Mesothelial cell of epicardium (in vitro differentiated cells): ENCODE results near the gene TNIP1. TPM values are rescaled to one million over a fixed set of nuclear protein-coding genes. Genes with fewer than 3 reads are reported as not detected.

Source experiments
- DNase-seq, 2 experiments: peaks; one replicate each; pipeline ENCODE4 v3.0.0; 2021; ENCODE audit warnings: low spot score in 2 of 2; ENCODE audit not compliant: unreplicated experiment in 2 of 2
- H3K27ac Mint-ChIP-seq: 2 replicates; pipeline ENCODE4 v1.8.0; 2021; ENCODE audit warnings: mixed read lengths
- H3K27me3 Mint-ChIP-seq: 2 replicates; pipeline ENCODE4 v1.8.0; 2021; ENCODE audit warnings: low read depth, mixed read lengths
- H3K36me3 Mint-ChIP-seq: 2 replicates; pipeline ENCODE4 v1.8.0; 2021; ENCODE audit warnings: mixed read lengths
- H3K4me1 Mint-ChIP-seq: 2 replicates; pipeline ENCODE4 v1.8.0; 2021; ENCODE audit warnings: mixed read lengths
- H3K4me3 Mint-ChIP-seq: 2 replicates; pipeline ENCODE4 v1.8.0; 2021; ENCODE audit warnings: mild to moderate bottlenecking, moderate library complexity, mixed read lengths
- H3K9me3 Mint-ChIP-seq: 2 replicates; pipeline ENCODE4 v1.8.0; 2021; ENCODE audit warnings: mixed read lengths
- total RNA-seq: library from RNA; stranded (reverse); gene quantifications from 3 replicates; pipeline ENCODE4 v1.2.1, GENCODE V29; 2021
- TF ChIP-seq, protein P1 (sequence below): fragments of 200-600 bp; sonication (generic); IDR thresholded peaks from one replicate; pipeline ENCODE4 v1.5.0; 2021; ENCODE audit warnings: antibody characterized with exemption; ENCODE audit not compliant: unreplicated experiment

Gene TNIP1
- total RNA-seq, 1 donor from 2014 or later, result 81.8 TPM

DNA sequence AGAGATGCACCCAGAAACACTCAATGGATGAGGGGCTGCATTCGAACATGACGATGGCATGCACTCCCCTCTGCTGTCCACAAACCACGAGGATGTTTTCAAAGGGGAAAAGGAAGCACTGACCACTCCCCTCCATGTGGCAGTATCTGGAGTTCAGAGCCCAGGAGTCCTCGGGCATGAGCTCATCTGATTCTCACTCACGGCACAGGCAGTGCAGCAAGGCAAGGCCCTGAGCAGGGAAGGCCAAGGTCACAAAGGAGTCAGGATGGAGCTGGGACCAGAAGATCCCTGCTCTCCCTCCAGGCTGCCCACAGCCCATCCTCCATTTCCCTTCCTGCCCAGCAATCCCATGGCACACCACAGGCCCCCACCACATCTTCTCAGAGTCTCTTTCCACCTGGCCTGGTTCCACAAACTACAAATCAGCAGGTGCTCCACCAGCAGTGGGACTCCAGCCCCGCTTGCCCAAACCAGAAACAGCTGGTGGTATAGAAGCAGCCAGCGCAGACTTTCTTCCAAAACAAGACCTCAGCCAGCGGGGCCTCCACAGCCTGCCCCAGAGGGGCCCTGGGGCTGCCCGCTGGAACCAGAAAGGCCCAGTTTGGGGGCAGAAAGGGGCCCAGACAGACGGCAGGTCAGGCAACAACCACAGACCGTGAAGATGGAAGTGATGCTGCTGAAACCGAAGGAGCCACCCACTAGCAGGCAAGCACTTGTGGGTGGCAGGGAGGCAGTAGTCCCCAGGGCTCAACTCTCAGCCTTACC is 12.2 kb downstream of the TNIP1 start:
- TF ChIP-seq, protein P1, sequence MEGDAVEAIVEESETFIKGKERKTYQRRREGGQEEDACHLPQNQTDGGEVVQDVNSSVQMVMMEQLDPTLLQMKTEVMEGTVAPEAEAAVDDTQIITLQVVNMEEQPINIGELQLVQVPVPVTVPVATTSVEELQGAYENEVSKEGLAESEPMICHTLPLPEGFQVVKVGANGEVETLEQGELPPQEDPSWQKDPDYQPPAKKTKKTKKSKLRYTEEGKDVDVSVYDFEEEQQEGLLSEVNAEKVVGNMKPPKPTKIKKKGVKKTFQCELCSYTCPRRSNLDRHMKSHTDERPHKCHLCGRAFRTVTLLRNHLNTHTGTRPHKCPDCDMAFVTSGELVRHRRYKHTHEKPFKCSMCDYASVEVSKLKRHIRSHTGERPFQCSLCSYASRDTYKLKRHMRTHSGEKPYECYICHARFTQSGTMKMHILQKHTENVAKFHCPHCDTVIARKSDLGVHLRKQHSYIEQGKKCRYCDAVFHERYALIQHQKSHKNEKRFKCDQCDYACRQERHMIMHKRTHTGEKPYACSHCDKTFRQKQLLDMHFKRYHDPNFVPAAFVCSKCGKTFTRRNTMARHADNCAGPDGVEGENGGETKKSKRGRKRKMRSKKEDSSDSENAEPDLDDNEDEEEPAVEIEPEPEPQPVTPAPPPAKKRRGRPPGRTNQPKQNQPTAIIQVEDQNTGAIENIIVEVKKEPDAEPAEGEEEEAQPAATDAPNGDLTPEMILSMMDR, result no peak
- Mint-ChIP-seq H3K27me3 (no peaks in the 10 kb centered on the region), H3K4me1 (no peaks in the 10 kb centered on the region), H3K9me3 (no peaks in the 10 kb centered on the region), H3K36me3 (no peaks in the 10 kb centered on the region), H3K4me3 (no peak overlapping the region), H3K27ac (no peak overlapping the region)
- DNase-seq, result no peak

DNA sequence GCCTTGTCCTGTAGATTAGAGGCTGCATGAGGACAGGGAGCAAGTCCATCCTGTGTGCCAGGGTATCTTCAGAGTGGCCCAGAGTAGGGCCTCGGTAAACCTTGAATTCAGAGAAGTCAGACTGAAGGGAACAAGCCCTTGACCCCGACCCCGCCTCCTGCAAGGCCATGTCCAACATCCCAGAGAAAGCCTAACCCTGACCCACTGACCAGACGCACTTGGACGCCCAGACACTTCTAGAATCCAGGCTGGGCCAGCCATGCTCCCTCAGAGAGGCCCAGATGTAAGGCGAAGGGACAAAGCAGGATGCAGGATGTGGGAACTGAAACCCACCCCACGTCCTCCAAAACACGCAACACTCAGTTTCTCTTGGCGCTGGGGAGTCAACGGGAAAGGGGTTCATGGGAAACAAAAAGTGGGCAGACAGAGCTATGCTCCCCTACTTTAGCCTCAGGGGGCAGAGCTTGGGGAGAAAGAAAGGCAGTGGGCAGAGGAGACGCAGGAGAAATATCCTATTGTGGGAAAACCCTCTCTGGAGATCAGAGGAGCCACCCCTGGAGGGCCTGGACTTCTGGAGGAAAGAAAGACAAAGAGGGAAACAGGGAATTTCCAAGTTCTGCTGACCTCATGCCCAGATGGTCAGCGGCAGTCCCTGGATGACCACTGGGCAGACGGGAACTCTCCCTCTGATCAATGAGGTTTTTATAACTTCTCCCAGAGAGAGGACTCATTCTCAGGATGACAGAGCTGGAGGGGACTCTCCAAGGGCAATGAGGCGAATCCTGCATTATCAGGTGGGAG is 13.0 kb downstream of the TNIP1 start:
- TF ChIP-seq, protein P1, result no peak
- Mint-ChIP-seq H3K27ac (no peak overlapping the region), H3K9me3 (no peaks in the 10 kb centered on the region), H3K27me3 (no peaks in the 10 kb centered on the region), H3K4me1 (no peaks in the 10 kb centered on the region), H3K4me3 (no peak overlapping the region), H3K36me3 (peaks cover 2% of the 10 kb centered on the region)
- DNase-seq, result no peak

GRCh38 chr5:151066920-151067319 is 13.9 kb downstream of the TNIP1 start:
- Mint-ChIP-seq H3K36me3 (peaks cover 3% of the 10 kb centered on the region), H3K27ac (no peak overlapping the region), H3K4me1 (no peaks in the 10 kb centered on the region)

DNA sequence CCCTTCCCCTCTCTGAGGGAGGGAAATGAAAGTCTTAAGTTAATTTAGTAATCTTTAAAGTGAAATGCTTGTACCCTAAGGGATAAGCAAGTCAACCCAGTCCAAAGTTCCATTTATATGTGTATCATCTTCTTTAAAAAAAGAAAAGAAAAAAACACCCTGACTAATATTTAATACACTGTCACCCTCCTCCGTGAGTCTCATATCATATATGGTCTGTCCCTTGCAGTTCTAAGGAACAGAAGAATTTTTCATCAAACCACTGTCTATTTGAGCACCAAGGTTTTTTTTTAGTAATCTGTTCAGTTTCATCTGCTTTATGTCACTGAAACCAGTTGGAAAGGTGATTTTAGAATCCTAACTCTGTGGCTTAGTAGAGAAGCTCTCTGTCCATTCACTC is 15.2 kb downstream of the TNIP1 start:
- H3K27me3 Mint-ChIP-seq, result no peaks in the 10 kb centered on the region
- no peak overlapping the region for H3K4me3 Mint-ChIP-seq
- no peak for DNase-seq
- H3K27ac Mint-ChIP-seq, result peak overlapping the region; percentile 17
- H3K4me1 Mint-ChIP-seq, result no peaks in the 10 kb centered on the region
- no peaks in the 10 kb centered on the region for H3K9me3 Mint-ChIP-seq
- H3K36me3 Mint-ChIP-seq, result peaks cover 13% of the 10 kb centered on the region
- TF ChIP-seq, protein P1, result no peak

More at GRCh38 chr5:151066920-151067319, 13.9 kb downstream of the TNIP1 start:
- H3K27me3 Mint-ChIP-seq, result no peaks in the 10 kb centered on the region
- DNase-seq, result no peak
- no peak overlapping the region for H3K4me3 Mint-ChIP-seq
- H3K9me3 Mint-ChIP-seq, result no peaks in the 10 kb centered on the region
- TF ChIP-seq, protein P1, result no peak

DNA sequence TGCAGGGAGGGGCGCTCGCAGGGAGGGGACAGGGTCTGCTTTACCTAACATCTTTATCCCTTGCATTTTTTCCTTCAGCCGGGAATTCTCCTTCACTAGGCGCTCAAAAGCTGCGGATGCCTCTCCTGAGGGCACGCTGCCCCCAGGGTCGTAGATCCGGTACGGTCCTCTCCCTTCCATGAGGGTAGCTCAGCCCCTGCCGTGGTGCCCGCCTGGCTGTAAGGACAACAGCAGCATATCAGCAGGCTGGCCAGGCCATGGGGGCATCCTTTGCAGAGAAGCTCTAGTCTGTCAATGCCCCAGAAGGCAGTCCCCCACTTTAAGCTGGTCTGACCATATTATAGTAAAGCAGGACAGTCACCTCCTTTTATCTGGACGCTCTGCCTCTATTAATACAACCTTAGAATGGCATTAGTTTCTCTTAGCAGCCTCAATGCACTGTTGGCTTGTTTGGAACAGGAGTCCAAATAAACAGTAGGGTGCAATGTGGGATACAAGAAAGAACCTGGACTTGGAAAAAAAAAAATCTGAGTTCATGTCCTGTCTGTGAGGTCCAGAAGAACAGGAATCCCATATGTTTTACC is 15.8 kb downstream of the TNIP1 start:
- Mint-ChIP-seq H3K9me3 (no peaks in the 10 kb centered on the region), H3K4me1 (no peaks in the 10 kb centered on the region), H3K4me3 (no peak overlapping the region), H3K36me3 (peaks cover 13% of the 10 kb centered on the region), H3K27me3 (no peaks in the 10 kb centered on the region), H3K27ac (no peak overlapping the region)
- no peak for DNase-seq
- TF ChIP-seq, protein P1, result no peak
